GM19035 (cell line): ENCODE results near the gene TOX2.

Source experiments
- ATAC-seq: cut with Tn5 transposase; IDR thresholded peaks from one replicate; pipeline ENCODE4 v1.9.1; 2021; ENCODE audit not compliant: unreplicated experiment

The TOX2 gene

GRCh38 chr20:44117296-44118184 is 202.9 kb downstream of the TOX2 start:
- ATAC-seq: no peak

- no peak for ATAC-seq
Measured at GRCh38 chr20:44118185-44119033, 203.8 kb downstream of the TOX2 start.
